Effector memory CD8-positive, alpha-beta T cell (primary cell): ENCODE data around the gene THPO.
"Not testable (repeated sequence)": the region's sequence is repeated elsewhere in the genome, so short reads cannot be mapped to it uniquely, and the experiment has no call there.

Source experiments
- ATAC-seq: fragments of 150-1000 bp; cut with Tn5 transposase; replicated peaks from 2 replicates; pipeline ENCODE4 v1.10.0; 2021; ENCODE audit warnings: mild to moderate bottlenecking, moderate library complexity
- DNase-seq, 3 experiments: peaks; one replicate each; pipeline ENCODE4 v3.0.0; 2021
- H3K27ac Mint-ChIP-seq, 2 donors: one replicate each; pipeline ENCODE4 v1.8.0; 2022; ENCODE audit warnings: mild to moderate bottlenecking in 2 of 2, mixed read lengths in 2 of 2, moderate library complexity in 2 of 2
- H3K27me3 Mint-ChIP-seq, 2 donors: one replicate each; pipeline ENCODE4 v1.8.0; 2022; ENCODE audit warnings: mixed read lengths in 2 of 2
- H3K36me3 Mint-ChIP-seq: one replicate; pipeline ENCODE4 v1.8.0; 2022; ENCODE audit warnings: mild to moderate bottlenecking, moderate library complexity, mixed read lengths; ENCODE audit not compliant: insufficient read depth
- H3K4me1 Mint-ChIP-seq, 2 donors: one replicate each; pipeline ENCODE4 v1.8.0; 2022; ENCODE audit warnings: low read depth in 2 of 2, mixed read lengths in 2 of 2
- H3K4me3 Mint-ChIP-seq, 2 donors: one replicate each; pipeline ENCODE4 v1.8.0; 2022; ENCODE audit warnings: mild to moderate bottlenecking in 2 of 2, mixed read lengths in 2 of 2, moderate library complexity in 2 of 2
- H3K9me3 Mint-ChIP-seq, 2 donors: one replicate each; pipeline ENCODE4 v1.8.0; 2022; ENCODE audit warnings: mixed read lengths in 2 of 2

THPO gene

DNA sequence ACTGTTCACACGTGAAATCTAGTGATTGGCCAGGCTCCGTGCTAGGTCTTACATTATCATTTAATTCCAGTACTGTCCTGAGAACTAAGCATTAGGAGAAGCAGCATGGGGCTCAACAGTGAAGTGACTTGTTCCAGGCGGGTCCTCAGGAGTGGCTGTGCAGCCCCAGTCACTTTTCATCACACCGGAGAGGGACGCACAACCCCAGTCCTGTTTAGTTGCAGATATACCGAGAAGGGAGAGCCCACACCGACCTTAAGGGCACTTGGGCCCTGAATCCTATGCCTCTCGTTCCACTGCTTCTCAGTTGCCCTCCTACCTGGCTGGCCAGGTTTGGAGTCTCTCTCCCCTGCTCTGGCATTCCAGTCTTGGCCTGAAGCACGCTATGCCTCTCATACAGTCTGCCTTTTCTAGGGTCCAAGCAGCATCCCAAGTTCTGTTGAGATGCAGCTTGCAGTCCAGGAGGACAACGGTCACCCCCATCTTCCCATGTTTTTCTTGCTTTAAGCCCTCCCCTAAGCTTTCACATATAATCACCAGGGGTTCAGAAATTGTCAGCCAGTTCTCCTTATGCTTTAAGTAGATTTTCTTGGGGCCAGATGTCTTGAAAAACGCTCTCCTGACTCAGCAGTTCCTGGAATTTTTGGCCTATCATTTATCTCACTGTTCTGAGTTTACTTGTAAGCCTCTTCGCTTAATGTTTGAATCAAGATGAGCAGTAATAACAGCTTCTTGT is 30.5 kb downstream of the THPO start:
- DNase-seq (no peak), ATAC-seq (no peak)
- Mint-ChIP-seq H3K27ac (no peak overlapping the region), H3K4me3 (no peak overlapping the region), H3K4me1 (no peaks in the 10 kb centered on the region), H3K9me3 (no peaks in the 10 kb centered on the region), H3K27me3 (no peaks in the 10 kb centered on the region), H3K36me3 (peaks cover 5% of the 10 kb centered on the region)

DNA sequence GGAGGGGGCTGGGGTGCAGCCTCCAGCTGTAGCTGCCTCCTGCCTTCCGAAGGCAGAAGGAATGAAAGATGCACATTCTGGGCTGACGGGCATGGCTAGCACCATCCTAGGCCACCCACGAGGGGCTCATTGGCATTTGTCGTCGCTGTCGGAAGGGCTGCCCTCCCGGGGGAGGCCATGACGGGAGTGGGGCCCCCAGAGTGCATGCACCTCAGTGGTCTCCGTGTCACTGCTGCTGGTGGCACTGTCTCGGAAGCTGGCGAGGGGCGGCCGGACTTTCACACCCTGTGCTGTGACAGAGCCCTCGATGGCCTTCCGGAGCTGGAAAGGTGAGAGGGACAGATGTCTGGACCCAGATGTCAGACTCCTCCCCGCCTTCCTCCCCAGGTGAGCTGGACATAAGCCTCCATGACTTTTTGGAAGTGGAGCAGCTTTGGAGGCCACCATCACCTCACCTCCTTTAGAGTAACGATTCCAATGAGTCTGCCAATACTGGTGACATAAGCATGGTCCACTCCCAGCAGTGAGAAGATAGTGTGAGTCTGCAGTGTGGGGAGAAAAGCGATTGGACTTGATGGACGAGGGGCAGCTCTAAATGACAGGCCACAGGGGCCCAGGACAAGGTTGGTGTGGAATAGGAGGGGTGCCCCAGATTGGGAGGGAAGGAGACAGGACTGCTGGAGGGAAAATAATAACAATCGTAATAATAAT is 31.4 kb downstream of the THPO start:
- peaks cover 5% of the 10 kb centered on the region for H3K36me3 Mint-ChIP-seq
- H3K9me3 Mint-ChIP-seq = no peaks in the 10 kb centered on the region
- no peak overlapping the region for H3K4me3 Mint-ChIP-seq
- H3K4me1 Mint-ChIP-seq = no peaks in the 10 kb centered on the region
- H3K27me3 Mint-ChIP-seq = no peaks in the 10 kb centered on the region
- ATAC-seq (no peak), DNase-seq (no peak)
- H3K27ac Mint-ChIP-seq = no peak overlapping the region

DNA sequence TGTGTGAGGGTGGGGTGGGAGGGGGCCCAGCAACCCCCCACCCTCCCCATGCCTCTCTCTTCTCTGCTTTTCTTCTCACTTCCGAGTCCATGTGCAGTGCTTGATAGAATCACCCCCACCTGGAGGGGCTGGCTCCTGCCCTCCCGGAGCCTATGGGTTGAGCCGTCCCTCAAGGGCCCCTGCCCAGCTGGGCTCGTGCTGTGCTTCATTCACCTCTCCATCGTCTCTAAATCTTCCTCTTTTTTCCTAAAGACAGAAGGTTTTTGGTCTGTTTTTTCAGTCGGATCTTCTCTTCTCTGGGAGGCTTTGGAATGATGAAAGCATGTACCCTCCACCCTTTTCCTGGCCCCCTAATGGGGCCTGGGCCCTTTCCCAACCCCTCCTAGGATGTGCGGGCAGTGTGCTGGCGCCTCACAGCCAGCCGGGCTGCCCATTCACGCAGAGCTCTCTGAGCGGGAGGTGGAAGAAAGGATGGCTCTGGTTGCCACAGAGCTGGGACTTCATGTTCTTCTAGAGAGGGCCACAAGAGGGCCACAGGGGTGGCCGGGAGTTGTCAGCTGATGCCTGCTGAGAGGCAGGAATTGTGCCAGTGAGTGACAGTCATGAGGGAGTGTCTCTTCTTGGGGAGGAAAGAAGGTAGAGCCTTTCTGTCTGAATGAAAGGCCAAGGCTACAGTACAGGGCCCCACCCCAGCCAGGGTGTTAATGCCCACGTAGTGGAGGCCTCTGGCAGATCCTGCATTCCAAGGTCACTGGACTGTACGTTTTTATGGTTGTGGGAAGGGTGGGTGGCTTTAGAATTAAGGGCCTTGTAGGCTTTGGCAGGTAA is 32.5 kb downstream of the THPO start:
- no peak for DNase-seq
- peak overlapping the region in 1 of 2 donors; percentile 35 for H3K27ac Mint-ChIP-seq
- H3K4me1 Mint-ChIP-seq = no peaks in the 10 kb centered on the region
- H3K27me3 Mint-ChIP-seq = no peaks in the 10 kb centered on the region
- no peak overlapping the region for H3K4me3 Mint-ChIP-seq
- no peaks in the 10 kb centered on the region for H3K9me3 Mint-ChIP-seq
- peaks cover 6% of the 10 kb centered on the region for H3K36me3 Mint-ChIP-seq
- peak; percentile 33 for ATAC-seq

DNA sequence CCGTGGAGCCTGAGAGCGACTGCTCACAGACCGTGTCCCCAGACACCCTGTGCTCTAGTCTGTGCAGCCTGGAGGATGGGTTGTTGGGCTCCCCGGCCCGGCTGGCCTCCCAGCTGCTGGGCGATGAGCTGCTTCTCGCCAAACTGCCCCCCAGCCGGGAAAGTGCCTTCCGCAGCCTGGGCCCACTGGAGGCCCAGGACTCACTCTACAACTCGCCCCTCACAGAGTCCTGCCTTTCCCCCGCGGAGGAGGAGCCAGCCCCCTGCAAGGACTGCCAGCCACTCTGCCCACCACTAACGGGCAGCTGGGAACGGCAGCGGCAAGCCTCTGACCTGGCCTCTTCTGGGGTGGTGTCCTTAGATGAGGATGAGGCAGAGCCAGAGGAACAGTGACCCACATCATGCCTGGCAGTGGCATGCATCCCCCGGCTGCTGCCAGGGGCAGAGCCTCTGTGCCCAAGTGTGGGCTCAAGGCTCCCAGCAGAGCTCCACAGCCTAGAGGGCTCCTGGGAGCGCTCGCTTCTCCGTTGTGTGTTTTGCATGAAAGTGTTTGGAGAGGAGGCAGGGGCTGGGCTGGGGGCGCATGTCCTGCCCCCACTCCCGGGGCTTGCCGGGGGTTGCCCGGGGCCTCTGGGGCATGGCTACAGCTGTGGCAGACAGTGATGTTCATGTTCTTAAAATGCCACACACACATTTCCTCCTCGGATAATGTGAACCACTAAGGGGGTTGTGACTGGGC is 33.3 kb downstream of the THPO start:
- H3K4me1 Mint-ChIP-seq = no peaks in the 10 kb centered on the region
- no peak for DNase-seq
- H3K4me3 Mint-ChIP-seq = no peak overlapping the region
- no peaks in the 10 kb centered on the region for H3K9me3 Mint-ChIP-seq
- H3K27me3 Mint-ChIP-seq = no peaks in the 10 kb centered on the region
- H3K36me3 Mint-ChIP-seq = peaks cover 6% of the 10 kb centered on the region
- H3K27ac Mint-ChIP-seq = no peak overlapping the region
- ATAC-seq = no peak

DNA sequence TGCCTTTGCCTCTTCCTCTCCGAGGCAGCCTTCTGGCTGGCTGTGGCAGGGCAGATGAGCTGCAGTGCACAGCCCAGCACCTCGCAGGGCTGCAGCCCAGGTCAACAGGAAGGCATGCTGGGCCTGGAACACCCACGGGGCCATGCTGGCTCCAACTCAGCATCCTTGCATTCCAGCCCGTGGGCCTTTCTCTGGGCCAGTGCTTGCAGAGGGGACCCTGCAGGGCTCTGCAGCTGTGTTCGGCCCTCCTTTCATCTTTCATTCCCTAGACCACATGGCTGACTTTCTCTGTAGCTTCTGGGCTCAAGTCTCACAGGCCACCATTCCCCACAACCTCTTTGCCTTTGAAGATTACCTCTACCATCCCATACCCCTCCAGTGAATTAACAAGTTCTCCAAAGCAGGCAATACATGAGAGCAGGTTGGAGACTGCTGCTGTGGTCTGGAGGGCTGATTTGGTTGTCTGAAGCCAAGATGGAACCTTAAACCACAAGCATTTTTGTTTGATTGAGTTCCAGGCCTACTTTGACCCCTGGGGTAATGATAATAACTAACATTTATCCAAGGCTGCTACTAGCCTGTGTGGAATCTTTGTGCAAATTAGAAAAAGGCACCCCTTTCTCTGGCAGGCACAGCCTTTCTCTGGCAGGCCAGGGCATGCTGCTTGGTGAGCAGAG is 34.7 kb downstream of the THPO start:
- Mint-ChIP-seq H3K27ac (no peak overlapping the region), H3K4me3 (no peak overlapping the region), H3K4me1 (peaks cover 0 to 3% of the 10 kb centered on the region in 2 donors), H3K9me3 (no peaks in the 10 kb centered on the region), H3K36me3 (peaks cover 6% of the 10 kb centered on the region), H3K27me3 (no peaks in the 10 kb centered on the region)
- ATAC-seq = no peak
- DNase-seq = no peak

DNA sequence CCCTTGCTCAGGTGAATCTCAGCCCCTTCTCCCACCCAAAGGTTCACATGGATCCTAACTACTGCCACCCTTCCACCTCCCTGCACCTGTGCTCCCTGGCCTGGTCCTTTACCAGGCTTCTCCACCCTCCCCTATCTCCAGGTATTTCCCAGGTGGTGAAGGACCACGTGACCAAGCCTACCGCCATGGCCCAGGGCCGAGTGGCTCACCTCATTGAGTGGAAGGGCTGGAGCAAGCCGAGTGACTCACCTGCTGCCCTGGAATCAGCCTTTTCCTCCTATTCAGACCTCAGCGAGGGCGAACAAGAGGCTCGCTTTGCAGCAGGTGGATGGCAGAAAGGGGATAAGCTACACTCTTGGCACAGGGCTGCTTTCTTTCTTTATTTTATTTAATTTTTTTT is 36.1 kb downstream of the THPO start:
- H3K4me3 Mint-ChIP-seq = no peak overlapping the region
- H3K4me1 Mint-ChIP-seq = peaks cover 8 to 17% of the 10 kb centered on the region in 2 donors
- no peaks in the 10 kb centered on the region for H3K27me3 Mint-ChIP-seq
- peaks cover 6% of the 10 kb centered on the region for H3K36me3 Mint-ChIP-seq
- no peak for ATAC-seq
- DNase-seq = no peak
- no peaks in the 10 kb centered on the region for H3K9me3 Mint-ChIP-seq
- H3K27ac Mint-ChIP-seq = no peak overlapping the region

DNA sequence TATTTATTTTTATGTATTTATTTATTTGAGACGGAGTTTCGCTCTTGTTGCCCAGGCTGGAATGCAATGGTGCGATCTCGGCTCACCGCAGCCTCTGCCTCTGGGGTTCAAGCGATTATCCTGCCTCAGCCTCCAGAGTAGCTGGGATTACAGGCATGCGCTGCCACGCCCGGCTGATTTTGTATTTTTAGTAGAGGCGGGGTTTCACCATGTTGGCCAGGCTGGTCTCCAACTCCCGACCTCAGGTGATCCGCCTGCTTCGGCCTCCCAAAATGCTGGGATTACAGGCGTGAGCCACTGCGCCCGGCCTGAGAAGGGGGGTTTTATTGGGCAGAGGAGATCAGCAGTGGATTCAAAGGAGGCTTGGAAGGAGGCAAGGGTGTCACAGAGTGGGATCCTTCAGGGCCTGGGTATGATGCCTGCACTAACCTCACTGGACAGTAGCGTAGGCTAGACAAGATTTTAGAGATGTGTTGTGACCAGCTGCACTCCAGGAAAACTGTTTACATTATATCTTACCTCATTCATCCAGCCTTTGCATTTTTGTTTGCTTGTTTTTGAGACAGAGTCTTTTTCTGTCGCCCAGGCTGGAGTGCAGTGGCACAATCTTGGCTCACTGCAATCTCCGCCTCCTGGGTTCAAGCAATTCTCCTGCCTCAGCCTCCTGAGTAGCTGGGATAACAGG is 38.4 kb downstream of the THPO start:
- H3K9me3 Mint-ChIP-seq, DNase-seq, H3K27me3 Mint-ChIP-seq, H3K4me3 Mint-ChIP-seq, ATAC-seq, H3K27ac Mint-ChIP-seq: not testable (repeated sequence)
- Mint-ChIP-seq H3K36me3 (peaks cover 23% of the 10 kb centered on the region), H3K4me1 (peaks cover 20 to 30% of the 10 kb centered on the region in 2 donors)

DNA sequence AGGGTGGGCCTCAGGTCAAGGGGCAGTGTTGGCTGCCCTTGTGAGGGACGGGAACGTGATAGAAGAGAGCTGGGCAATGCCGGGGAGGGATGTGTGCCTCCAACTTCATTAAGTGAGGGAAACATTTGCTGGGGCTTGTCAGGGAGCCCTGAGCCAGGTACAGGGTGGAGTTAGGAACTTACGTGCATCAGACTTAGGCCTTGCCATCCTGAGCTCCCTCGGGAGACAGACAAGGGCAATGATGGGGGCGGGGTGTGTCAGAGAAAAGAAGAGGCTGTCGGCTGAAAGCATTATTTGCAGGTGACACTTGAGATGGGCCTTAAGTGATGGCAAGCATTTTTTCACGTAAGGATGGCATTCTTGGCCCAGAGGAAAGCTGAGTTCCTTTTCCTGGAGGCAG is 39.0 kb downstream of the THPO start:
- no peak for ATAC-seq
- H3K9me3 Mint-ChIP-seq = no peaks in the 10 kb centered on the region
- no peak overlapping the region for H3K4me3 Mint-ChIP-seq
- peaks cover 29% of the 10 kb centered on the region for H3K36me3 Mint-ChIP-seq
- no peaks in the 10 kb centered on the region for H3K27me3 Mint-ChIP-seq
- peaks cover 26 to 33% of the 10 kb centered on the region in 2 donors for H3K4me1 Mint-ChIP-seq
- DNase-seq = no peak
- no peak overlapping the region for H3K27ac Mint-ChIP-seq

DNA sequence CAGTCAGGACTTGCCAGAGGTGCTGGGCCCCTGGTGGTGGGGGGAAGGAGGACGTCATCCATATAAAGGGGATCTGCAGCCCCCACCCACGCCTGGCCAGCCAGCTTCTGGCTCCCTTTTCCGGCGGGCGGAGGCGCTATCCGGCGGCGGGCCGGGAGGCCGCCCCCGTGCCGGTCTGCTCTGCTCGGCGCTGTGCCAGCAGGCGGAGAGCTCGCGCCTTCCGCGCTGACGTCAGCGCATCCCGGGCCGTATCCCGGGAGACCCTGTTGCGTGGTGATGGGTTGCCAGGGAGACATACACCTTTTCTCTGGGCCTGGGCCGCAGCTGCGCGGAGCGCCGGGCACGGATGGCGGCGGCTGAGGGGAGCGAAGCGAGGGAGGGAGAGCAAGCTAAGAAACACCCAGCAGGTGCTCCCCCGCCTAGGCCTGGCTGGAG is 39.5 kb downstream of the THPO start:
- H3K27ac Mint-ChIP-seq = no peak overlapping the region
- H3K4me3 Mint-ChIP-seq = no peak overlapping the region
- DNase-seq (no peak), ATAC-seq (no peak)
- peaks cover 33% of the 10 kb centered on the region for H3K36me3 Mint-ChIP-seq
- peaks cover 30 to 35% of the 10 kb centered on the region in 2 donors for H3K4me1 Mint-ChIP-seq
- H3K9me3 Mint-ChIP-seq = no peaks in the 10 kb centered on the region
- H3K27me3 Mint-ChIP-seq = no peaks in the 10 kb centered on the region

DNA sequence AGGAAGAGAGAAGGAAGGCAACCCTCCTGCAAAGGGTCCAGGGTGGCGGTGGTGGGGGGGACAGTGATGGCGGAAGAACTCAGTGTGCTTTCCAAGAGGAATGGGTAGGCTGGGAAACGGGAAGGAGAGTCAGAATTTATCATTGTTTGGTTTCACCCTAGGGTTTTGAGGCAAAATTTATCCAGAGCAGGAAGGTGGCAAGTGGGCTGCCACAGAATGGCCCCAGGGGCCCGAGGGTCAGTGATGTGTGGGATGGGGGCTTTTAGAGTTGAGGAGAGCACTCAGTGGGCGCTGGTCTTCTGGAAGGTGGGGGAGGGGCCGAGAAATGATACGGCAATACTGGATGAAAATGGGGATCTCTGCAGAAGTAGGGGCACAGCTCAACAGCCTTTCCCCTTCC is 40.0 kb downstream of the THPO start:
- peaks cover 31 to 35% of the 10 kb centered on the region in 2 donors for H3K4me1 Mint-ChIP-seq
- no peak overlapping the region for H3K27ac Mint-ChIP-seq
- H3K36me3 Mint-ChIP-seq = peaks cover 32% of the 10 kb centered on the region
- H3K27me3 Mint-ChIP-seq = no peaks in the 10 kb centered on the region
- no peaks in the 10 kb centered on the region for H3K9me3 Mint-ChIP-seq
- ATAC-seq = no peak
- DNase-seq = no peak
- H3K4me3 Mint-ChIP-seq = peak overlapping the region in 1 of 2 donors; percentile 25

DNA sequence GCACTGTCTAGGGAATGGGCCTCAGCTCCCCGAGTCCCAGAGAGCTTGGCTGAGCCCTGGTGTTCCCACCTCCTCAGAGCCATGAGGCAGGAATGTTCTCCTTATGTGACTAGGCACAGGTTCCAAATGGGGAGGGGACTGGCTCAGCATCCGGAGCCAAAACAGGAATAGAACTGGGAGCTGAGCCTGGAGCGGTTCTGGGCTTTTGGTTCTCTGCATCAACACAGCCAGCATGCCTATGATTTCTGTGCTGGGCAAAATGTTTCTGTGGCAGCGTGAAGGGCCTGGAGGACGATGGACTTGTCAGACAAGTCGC is 40.6 kb downstream of the THPO start, which contains the start of gene FAM131A:
Gene FAM131A, plus strand, starts transcription at position 202 of the 316 bp plus-strand sequence. Its CDS starts 31 bp downstream, at position 233.
- H3K9me3 Mint-ChIP-seq = no peaks in the 10 kb centered on the region
- peaks cover 39% of the 10 kb centered on the region for H3K36me3 Mint-ChIP-seq
- peak within 1 kb of the TSS; percentile 85 for H3K4me3 Mint-ChIP-seq
- DNase-seq = no peak
- ATAC-seq = no peak
- H3K27ac Mint-ChIP-seq = peak within 1 kb of the TSS; percentile 73 to 91
- no peaks in the 10 kb centered on the region for H3K27me3 Mint-ChIP-seq
- H3K4me1 Mint-ChIP-seq = peaks cover 31 to 35% of the 10 kb centered on the region in 2 donors
